ENCODE data around the gene ZNF592.

ZNF592 gene

GRCh38 chr15:84714821-84715220 lies 33.6 kb upstream of the ZNF592 start:
- no peak for ATAC-seq
- TF ChIP-seq ISL1 (CRISPR knock-in tag; IDR thresholded peaks at IDR 0.05) = no peak

DNA sequence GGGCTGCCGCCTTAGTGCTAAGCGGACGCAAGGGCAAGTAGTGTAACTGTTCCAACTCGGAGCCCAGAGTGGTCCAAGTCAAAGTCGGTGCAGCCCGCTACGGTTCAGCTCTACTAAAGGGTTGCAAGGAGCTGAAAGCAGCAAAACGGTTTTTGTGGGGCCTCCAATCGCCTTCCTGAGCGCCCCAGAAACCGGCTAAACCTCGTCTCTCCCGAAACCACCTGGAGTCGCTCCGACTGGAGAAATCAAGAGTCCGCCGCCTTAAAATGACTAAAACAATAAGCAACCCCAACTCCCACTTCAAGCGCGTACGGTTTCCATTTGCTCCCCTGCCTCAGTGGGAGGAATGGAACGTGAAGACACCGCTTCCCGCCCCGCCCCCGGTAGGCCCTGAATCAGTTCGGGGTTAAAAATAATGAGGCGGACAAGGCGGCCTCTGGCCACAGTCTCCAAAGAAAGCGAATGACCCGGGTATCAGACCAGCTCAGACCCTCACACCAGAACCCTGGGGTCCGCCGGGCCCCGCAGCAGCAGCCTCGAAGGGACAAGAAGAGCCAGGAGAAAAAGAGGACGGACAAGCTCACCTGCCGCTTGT lies 32.9 kb upstream of the ZNF592 start:
- no peak for TF ChIP-seq ARNTL (CRISPR knock-in tag; IDR thresholded peaks at IDR 0.05; ENCODE audit: borderline replicate concordance, low read depth)
- TF ChIP-seq TCF4 (CRISPR knock-in tag; IDR thresholded peaks at IDR 0.05; ENCODE audit: borderline replicate concordance) = no peak
- TF ChIP-seq, protein P1, sequence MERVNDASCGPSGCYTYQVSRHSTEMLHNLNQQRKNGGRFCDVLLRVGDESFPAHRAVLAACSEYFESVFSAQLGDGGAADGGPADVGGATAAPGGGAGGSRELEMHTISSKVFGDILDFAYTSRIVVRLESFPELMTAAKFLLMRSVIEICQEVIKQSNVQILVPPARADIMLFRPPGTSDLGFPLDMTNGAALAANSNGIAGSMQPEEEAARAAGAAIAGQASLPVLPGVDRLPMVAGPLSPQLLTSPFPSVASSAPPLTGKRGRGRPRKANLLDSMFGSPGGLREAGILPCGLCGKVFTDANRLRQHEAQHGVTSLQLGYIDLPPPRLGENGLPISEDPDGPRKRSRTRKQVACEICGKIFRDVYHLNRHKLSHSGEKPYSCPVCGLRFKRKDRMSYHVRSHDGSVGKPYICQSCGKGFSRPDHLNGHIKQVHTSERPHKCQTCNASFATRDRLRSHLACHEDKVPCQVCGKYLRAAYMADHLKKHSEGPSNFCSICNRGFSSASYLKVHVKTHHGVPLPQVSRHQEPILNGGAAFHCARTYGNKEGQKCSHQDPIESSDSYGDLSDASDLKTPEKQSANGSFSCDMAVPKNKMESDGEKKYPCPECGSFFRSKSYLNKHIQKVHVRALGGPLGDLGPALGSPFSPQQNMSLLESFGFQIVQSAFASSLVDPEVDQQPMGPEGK (CRISPR knock-in tag; IDR thresholded peaks at IDR 0.05; ENCODE audit: borderline replicate concordance) = no peak
- TF ChIP-seq BACH2 (CRISPR knock-in tag; IDR thresholded peaks at IDR 0.05; ENCODE audit: borderline replicate concordance) = no peak
- TF ChIP-seq OSR1 (CRISPR knock-in tag; IDR thresholded peaks at IDR 0.05) = no peak
- TF ChIP-seq ZNF70 (CRISPR knock-in tag; IDR thresholded peaks at IDR 0.05) = no peak
- TF ChIP-seq CREB5 (CRISPR knock-in tag; IDR thresholded peaks at IDR 0.05; ENCODE audit: low read depth) = no peak
- no peak for TF ChIP-seq ZFP30 (CRISPR knock-in tag; IDR thresholded peaks at IDR 0.05)
- TF ChIP-seq ISL1 (CRISPR knock-in tag; IDR thresholded peaks at IDR 0.05) = no peak
- TF ChIP-seq CSRNP3 (CRISPR knock-in tag; IDR thresholded peaks at IDR 0.05) = no peak
- TF ChIP-seq PPARA (CRISPR knock-in tag; IDR thresholded peaks at IDR 0.05; ENCODE audit: borderline replicate concordance) = no peak
- TF ChIP-seq POU6F1 (CRISPR knock-in tag; IDR thresholded peaks at IDR 0.05; ENCODE audit: borderline replicate concordance, low read depth) = no peak
- no peak for TF ChIP-seq SNAI2 (CRISPR knock-in tag; IDR thresholded peaks at IDR 0.05)
- TF ChIP-seq ESRRG (CRISPR knock-in tag; IDR thresholded peaks at IDR 0.05) = no peak
- TF ChIP-seq RARB (CRISPR knock-in tag; IDR thresholded peaks at IDR 0.05) = no peak
- TF ChIP-seq ZNF565 (CRISPR knock-in tag; conservative IDR thresholded peaks at IDR 0.05; ENCODE audit: low read depth) = no peak
- no peak for TF ChIP-seq ZFP3 (CRISPR knock-in tag; IDR thresholded peaks at IDR 0.05)
- peak; percentile 20 for ATAC-seq

GRCh38 chr15:84716036-84716732 lies 32.2 kb upstream of the ZNF592 start, which contains the start of gene SEC11A:
Gene SEC11A (minus strand): TSS chr15:84716139. CDS start chr15:84716075, 64 bp downstream.
- TF ChIP-seq BACH2 (CRISPR knock-in tag; IDR thresholded peaks at IDR 0.05; ENCODE audit: borderline replicate concordance) (no peak), ZFP3 (CRISPR knock-in tag; IDR thresholded peaks at IDR 0.05) (0 out of 2 replicates have a peak, but pooled peaks have one; percentile 19)
- ATAC-seq = peak; percentile 98

GRCh38 chr15:84721371-84721770 lies 27.0 kb upstream of the ZNF592 start:
- no peak for TF ChIP-seq SNAI2 (CRISPR knock-in tag; IDR thresholded peaks at IDR 0.05)
- no peak for TF ChIP-seq ISL1 (CRISPR knock-in tag; IDR thresholded peaks at IDR 0.05)
- no peak for TF ChIP-seq GLIS3 (CRISPR knock-in tag; IDR thresholded peaks at IDR 0.05)
- no peak for TF ChIP-seq ZFP3 (CRISPR knock-in tag; IDR thresholded peaks at IDR 0.05)
- no peak for TF ChIP-seq TOX (CRISPR knock-in tag; IDR thresholded peaks at IDR 0.05; ENCODE audit: borderline replicate concordance)
- TF ChIP-seq CREB5 (CRISPR knock-in tag; IDR thresholded peaks at IDR 0.05; ENCODE audit: low read depth) = no peak
- no peak for TF ChIP-seq BACH2 (CRISPR knock-in tag; IDR thresholded peaks at IDR 0.05; ENCODE audit: borderline replicate concordance)
- TF ChIP-seq OSR1 (CRISPR knock-in tag; IDR thresholded peaks at IDR 0.05) = no peak
- TF ChIP-seq ZNF8 (CRISPR knock-in tag; IDR thresholded peaks at IDR 0.05) = no peak
- TF ChIP-seq, protein P1 (CRISPR knock-in tag; IDR thresholded peaks at IDR 0.05; ENCODE audit: borderline replicate concordance) = no peak
- no peak for TF ChIP-seq POU6F1 (CRISPR knock-in tag; IDR thresholded peaks at IDR 0.05; ENCODE audit: borderline replicate concordance, low read depth)
- ATAC-seq = no peak
